Amygdala (tissue), 56 donors: Measurements from ENCODE around the gene PTH1R.
A peak's percentile ranks its signal among the peaks of the same experiment; 100 is the strongest.
"Not testable (repeated sequence)": the region's sequence is repeated elsewhere in the genome, so short reads cannot be mapped to it uniquely, and the experiment has no call there.

Experiments used
- DNase-seq, 56 donors: peaks; one replicate each; lab custom pipeline; 2025; lab: John Stamatoyannopoulos, UW

Gene PTH1R

DNA sequence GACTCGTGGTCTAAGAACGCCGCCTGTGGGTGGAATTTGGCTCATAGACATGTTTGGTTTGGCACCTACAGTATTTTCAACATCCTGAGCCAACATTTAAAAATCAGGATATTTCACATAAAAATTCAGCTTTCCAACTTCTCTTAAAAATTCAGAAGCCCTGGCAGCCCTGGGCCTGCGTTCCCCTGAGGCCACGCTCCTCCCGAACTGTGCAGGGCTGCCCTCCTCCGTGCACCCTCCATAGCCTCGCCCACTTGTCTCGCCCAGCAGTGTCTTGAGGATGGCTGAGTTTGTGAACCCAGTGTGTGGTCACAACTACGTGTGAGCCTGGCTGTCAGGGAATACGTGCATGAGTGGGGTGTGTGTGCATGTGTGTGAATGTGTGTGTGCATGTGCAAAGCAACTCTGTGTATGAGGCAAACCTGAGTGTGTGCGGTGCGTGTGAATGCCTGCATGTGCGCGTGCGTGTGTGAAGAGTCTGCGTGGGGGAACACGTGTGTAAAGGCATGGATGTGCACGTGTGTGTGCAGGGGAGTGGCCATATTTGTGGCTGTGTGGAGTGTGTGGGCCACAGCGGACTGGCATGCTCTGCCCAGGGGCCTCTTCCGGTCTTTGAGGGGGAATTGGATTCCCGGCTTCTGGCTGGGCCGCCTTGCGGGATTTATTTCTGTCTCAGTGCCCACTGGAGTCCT is 30.9 kb downstream of the PTH1R start:
- no peak for DNase-seq

DNA sequence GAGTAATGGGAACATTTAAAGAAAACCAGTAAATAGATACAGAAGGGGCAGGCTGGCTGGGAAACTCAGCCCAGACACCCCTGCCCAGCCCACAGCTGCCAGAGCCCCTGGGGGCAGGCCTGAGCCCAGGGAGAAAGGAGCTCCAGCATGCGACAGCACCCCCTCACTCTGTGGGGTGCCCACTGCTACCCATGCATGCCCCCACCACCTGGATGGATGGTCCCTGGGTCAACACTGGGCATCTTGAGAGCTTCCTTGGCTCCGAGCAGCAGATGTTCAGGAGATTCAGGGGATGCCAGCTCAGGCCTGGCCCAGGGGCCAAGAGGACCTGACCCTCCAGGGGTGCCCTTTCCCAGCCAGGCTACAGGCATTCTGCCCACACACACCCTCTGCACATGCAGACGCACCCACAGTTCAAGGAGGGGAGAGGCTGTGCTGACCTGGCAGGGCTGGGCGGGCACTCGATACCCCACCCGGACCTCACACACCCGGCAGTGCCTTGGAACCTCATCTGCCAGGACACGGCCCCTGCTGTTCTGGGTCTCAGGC is 31.5 kb downstream of the PTH1R start:
- no peak for DNase-seq

DNA sequence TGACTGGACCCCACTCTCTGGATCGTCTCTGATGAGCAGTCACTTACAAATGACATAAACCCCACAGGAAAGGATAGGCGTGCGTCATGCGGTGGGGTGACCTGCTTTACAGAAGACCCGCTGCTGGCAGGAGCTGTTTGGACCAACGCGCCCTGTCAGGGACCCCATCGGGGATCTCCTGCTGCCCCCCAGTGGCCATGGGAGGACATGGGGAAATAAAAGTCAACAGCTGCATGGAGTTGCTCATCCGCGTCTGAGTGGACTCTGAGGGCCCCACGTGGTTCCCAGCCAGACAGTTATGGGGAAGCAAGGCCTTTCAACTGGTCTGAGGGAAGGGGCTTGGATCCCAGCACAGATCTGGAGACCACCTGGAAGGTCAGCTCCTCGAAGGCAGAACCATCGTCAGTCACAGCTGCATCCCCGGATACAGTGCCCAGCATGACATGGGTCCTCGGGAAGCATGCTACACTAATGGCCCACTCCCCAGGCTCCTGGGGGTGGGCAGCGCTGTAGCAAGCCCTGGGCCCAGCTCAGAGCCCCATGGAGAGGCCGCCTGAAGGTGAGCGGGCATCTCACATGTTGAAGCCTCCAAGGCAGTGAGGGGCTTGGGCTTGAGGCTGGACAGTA is 32.1 kb downstream of the PTH1R start:
- peak in 54 of 56 donors; percentile 28 to 88 (median 68) for DNase-seq

DNA sequence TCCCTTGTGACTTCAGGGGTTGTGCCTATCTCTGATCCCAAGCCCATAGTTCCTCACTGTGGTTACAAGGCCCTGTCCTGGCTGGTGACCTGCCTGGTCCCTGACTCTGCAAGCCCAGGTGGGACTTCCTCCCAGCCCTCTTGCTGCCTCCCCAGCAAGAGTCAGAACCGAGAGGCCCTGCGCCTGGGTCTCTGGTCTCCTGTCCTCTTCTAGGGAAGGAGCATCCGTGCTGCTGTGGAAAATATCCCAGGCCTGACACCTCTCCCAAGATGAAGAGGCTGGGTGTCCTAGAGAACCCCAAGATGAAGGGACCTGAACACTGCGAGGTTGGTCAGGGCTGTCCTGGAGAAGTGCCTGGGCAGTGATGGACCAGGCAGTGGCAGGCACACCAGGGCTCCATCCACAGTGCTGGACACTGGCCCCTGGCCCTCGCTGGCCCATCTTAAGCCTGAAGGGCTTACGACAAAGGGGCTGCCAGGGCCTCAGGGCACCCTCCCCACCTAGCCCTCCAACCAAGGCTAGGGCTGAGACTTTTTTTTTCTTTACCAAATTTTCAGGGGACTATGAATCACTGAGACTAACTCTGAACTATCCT is 32.7 kb downstream of the PTH1R start:
- no peak for DNase-seq

DNA sequence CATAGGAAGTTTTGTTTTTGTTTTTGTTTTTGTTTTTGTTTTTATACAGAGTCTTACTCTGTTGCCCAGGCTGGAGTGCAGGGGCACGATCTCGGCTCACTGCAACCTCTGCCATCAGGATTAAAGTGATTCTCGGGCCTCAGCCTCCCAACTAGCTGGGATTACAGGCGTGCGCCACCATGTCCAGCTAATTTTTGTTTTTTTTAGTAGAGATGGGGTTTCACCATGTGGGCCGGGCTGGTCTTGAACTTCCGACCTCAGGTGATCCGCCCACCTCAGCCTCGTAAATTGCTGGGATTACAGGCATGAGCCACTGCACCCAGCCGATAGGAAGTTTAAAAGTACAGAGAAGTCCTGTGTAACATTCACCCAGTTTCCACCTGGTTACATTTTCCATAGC is 33.4 kb downstream of the PTH1R start:
- not testable (repeated sequence) for DNase-seq

DNA sequence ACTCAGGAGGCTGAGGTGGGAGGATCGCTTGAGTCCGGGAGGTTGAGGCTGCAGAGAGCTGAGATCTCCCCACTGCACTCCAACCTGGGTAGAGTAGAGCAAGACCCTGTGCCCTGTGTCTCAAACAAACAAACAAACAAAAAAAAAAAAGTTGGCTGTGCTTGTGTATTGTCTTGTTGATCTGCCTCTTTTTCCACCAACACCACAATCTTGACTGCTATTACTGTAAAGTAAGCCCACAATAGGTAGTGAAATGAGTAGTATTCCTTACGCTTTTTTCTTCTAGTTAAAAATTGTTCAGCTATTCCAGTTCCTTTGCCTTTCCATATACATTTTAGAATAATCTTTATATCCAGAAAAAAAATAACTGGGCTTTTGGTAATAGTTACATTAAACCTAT is 35.5 kb downstream of the PTH1R start:
- no peak for DNase-seq

DNA sequence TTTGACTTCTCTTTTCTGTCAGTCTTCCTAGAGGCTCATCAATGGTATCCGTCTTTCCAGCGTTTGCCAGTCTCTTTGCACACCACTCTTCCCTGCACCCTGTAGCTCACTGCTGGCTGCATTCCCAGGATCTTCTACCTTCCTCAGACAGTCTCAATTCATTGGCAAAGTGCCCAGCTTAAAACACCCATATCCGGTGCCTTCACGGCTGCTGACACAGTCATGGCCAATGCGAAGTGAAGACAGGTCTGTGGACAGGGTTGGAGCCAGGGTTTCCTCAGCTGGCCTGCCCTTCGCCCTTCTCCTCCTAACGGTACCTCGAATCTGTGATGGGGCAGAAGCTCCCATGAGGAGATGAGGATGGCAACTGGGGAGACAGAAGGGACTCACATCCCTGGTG is 36.1 kb downstream of the PTH1R start:
- peak in 7 of 56 donors; percentile 14 to 39 (median 24) for DNase-seq

DNA sequence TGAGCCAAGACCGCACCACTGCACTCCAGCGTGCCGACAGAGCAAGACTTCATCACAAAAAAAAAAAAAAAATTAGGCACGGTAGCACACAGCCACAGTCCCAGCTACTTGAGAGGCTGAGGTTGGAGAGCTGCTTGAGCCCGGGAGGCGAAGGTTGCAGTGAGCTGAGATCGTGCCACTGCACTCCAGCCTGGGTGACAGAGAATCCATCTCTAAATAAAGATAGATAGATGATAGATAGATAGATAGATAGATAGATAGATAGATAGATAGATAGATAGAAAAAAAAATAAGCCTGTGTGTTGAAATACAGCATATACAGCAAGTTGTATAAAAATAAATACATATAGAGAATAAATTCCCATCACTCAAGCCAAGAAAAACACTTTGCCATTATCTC is 37.3 kb downstream of the PTH1R start:
- DNase-seq = no peak

DNA sequence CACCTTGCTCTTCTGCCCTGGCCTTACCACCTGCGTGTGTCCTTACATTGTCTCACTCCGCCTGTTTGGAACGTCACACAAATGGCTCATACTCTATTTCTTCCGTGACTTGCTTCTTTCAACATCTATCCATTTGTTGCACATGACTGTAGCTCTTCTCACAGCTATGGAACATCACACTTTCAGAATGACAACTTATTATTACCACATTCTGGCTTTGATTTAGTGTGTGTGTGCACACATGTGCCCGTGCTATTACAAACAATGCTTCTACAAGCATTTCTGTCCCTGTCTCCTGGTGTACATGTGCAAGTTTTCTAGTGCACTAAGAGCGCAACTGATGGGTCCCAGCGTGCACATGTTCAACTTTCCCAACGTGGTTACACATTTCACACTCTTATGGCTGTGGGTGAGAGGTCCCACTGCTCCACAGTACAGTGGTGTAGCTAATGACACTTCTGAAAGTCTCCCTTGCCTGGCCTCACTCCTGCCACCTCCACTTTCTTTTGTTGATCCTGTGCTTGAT is 37.8 kb downstream of the PTH1R start:
- DNase-seq = no peak

DNA sequence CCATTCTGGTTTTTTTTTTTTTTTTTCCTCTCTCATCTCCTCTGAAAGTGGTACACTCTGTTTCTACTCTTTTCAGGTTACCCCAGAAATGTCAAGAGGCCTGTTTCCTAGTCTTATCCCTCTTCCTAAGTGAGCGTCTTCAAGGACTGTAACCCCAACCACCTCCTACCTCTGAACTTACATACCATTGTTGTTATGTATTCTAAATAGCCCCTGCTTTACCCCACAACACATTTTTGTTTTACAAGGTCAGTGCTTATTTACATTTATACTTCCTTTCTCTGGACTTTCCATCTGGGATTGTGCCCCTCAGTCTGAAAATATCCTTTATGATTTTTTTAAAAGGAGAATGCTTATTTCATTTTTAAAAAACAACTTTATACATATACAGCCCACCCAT is 38.8 kb downstream of the PTH1R start:
- no peak for DNase-seq

DNA sequence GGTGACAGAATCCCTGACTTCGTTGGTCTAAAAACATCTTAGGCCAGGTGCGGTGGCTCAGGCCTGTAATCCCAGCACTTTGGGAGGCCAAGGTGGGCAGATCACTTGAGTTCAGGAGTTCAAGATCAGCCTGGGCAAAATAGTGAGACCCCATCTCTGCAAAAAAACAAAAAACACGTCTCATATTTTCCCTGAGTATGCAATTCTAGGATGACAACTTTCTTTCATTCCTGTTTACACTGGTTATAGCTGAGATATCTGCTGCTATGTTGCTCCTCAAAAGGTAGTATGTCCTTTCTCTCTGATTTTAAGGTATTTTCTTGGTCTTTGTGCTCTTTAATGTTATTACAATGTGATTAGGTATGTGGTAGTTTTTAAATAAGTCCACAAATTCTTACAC is 39.3 kb downstream of the PTH1R start:
- no peak for DNase-seq

DNA sequence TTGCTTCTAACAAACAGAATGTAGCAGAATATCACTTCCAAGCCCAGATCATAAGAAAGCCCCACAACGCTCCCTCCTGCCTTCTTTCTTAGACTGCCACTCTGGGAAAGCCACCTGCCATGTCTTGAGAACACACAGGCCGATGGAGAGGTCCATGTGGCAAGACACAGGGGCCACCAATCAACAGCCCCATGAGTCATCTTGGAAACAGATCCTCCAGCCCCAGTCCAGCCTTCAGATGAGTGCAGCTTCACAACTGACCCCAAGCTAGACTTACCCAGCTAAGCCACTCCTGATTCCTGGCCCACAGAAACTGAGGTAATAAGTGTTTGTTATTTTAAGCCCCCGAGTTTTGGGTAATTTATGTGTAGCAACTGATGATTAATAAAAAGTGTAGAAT is 39.7 kb downstream of the PTH1R start:
- DNase-seq = no peak

DNA sequence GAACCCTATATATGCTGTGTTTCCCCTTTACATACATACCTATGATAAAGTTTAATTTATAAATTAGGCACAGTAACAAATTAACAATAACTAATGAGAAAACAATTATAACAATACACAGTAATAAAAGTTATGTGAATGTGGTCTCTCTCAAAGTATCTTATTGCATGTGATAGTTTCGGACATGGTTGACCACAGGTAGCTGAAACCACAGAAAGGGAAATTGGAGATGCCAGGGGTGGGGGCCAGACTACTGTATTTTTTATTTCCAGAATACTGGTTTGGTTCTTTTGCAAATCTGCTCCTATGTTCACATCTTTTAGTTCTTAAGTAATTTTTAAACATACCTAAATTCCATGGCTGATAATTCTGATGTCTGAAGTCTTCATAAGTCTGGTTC is 40.7 kb downstream of the PTH1R start:
- no peak for DNase-seq

DNA sequence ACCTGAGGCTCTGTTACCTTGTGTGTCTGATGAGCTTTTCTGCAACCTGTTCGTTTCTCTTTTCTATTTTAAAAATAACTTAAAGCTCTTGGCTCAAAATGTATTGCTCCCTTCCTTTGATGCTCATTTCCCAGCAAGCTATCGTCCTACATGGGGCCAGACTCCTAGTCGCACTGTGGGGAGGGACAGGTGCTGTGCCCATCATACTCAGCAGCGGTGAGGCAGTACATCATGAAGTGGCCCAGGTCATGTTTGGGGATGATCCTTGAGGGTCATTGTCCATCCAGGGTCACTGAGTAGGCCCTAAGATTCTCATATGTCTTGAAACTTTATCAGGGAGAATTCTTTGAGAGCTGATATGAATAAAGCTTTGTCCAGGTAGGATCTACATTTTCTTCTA is 41.1 kb downstream of the PTH1R start:
- DNase-seq = no peak

DNA sequence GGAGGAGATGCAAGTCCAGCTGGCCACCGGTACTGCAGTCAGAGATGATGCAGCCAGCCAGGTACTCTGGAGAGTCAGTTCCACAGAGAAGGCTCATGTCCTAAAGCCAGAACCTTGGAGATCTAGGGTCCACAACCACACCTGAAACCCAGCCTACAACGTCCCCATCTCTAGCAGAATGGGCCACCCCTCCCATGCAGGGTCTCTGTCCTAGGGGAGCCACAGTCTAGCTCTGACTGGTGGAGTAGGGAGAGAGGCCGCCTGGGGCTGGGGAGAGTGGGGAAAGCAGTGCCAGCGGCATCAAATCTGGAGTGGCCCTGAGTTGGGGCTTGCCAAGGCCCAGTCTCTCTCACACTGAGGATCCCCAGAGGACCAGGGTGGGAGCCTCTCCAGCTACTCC is 43.5 kb downstream of the PTH1R start:
- DNase-seq = no peak

DNA sequence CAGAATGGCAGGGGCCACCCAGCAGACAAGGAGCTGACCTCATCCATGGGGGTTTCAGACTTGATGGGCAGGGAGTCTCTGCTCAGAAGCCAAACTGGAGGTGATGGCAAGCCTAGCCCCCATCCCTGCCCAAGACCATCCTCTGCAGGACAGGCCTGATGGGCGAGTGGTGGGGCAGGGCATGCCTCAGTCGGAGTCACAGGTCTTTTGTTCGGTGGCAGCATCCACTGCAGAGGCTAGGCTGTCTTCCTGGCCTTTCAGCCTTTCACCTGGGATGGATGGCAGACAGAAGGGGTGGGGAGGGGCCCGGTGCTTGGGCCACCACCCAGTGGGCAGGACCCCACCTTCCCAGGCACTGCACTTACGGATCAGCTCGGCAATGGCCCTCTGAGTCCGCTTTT is 44.4 kb downstream of the PTH1R start:
- DNase-seq = no peak

DNA sequence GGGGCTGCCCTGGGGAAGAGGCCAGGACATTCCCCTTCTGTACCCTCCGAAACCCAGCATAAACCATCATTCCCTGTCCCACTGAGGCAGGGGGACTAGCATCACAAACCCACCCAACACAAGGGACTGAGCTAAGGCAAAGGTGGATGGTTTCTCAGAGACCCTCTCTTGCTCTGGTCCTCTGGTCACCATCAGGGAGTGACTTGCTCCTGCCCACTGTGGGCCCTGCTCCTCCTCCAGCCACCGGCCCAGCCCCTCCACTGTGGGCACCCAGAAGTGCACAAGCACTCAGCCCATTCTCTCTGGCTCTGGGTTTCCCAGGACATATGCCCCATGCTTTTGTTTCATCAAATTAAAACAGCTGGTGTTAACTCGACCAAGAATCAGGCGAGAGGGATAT is 44.9 kb downstream of the PTH1R start:
- no peak for DNase-seq

DNA sequence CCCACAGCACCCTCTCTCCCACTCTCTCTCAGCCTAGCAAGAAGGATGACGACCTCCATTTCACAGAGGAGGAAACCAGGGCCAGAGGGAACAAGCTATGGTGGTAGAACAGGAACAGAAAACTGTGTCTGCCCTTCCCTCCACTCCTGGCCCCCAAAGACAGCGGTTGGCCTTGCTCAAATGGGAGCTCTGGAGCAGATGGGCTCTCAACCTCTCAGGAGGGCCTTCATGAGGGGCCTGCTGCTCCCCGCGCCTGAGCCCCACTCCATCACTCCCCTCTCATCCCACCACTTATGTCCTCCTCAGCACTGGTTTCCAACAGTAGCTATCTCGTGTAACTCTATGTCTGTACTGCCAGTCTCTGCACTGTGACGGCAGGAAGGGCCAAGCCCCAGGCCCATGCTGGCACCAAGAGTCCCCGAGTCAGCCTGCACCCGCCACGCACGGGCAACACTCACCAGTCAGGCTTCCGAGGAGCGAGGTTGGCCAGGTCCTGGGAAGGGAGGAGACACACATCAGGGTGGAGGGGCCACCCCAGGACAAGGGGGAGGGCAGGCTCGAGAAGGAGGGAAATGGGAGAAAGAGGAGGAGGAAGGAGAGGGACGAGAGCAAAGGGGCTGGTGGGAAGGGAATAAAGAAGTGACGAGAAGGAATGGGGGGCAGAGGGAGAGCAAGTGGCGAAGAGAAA is 45.5 kb downstream of the PTH1R start:
- DNase-seq = no peak

DNA sequence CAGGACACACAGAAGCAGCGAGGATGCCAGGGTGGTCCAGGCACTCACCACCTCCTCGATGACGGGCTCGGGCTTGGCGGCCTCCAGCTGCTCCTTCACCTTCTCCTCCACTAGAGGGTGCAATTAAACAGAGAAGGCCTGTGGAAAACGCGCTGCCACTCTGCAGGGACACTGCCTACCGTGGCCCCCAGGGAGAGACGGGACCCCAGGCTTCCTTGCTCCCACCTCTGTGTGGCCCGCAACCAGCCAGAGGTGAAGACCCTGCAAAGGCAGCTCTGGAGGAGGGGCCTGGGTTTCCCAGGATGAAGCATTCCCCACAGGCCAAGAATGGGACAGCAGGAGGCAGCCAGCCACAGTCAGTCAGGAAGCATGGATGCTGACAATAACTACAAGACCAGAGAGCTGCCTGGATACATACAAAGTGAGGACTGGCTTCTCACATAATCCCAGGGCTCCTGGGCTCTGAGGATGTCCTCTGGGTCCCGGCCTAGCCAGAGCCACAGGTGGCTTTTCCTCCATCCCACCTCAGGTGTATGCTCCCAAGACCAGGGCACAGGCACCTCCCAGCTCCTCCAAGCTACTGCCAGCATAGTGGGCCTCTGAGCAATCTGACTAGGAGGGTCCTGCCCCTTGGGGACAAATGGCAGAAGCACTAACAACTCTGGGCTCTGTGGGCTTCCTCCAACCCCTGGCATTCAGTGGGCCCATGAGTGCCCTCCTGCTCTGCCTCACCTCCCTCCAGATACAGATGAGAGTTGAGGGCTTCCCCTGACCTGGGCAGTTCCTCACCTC is 46.2 kb downstream of the PTH1R start:
- DNase-seq = peak in 4 of 56 donors; percentile 18 to 25 (median 22)

DNA sequence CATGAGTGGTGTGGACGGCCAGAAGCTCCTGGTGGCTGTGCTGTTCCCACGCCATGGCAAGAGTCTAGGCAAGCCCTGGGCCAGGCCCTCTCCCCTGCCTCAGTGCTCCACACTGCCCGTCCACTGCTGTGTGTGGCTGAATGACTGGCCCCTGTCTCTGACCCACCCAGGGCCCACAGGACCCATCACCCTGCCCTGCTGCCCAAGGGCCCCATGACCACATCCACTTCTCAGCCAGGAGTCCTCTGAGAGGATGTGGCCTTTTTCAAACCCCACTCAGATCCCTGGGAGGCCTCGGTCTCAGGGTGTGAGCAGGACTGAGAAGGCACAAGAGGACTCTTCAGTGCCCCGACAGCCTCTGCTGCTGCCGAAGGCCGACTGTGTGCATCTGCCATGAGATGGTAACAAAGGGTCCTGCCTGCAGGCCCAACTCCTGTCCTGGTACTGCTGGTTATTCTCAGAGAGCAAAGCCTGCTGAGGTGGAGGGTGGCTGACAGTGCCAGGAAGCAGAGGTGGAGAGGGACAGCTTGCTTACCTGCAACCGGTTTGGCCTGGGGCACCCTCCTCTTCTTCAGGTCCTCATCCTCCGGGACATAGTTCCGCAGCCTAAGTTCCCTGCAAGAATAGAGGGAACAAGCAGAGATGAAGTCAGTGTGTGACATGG is 47.5 kb downstream of the PTH1R start:
- DNase-seq = no peak
